Stimulated activated effector memory CD8-positive, alpha-beta T cell treated with anti-CD3 and anti-CD28 coated beads, Interleukin-12 subunit alpha, Interleukin-12 subunit beta, amount 100 ng/mL, for 72 hours (primary cell): ENCODE measurements around the gene RMND5B.
A peak's percentile ranks its signal among the peaks of the same experiment; 100 is the strongest.

Experiments used
- ATAC-seq: fragments of 150-1000 bp; cut with Tn5 transposase; 2 replicates; pipeline ENCODE4 v1.10.0; 2021
- DNase-seq, 2 donors: peaks; one replicate each; pipeline ENCODE4 v3.0.0; 2021 to 2022; ENCODE audit warnings: low spot score in 2 of 2
- H3K27ac Mint-ChIP-seq: one replicate; pipeline ENCODE4 v1.8.0; 2022; ENCODE audit warnings: mild to moderate bottlenecking, mixed read lengths
- H3K36me3 Mint-ChIP-seq: one replicate; pipeline ENCODE4 v1.8.0; 2022; ENCODE audit warnings: mild to moderate bottlenecking, mixed read lengths
- H3K4me1 Mint-ChIP-seq: one replicate; pipeline ENCODE4 v1.8.0; 2022; ENCODE audit warnings: mixed read lengths
- H3K4me3 Mint-ChIP-seq: one replicate; pipeline ENCODE4 v1.8.0; 2022; ENCODE audit warnings: mild to moderate bottlenecking, mixed read lengths
- H3K9me3 Mint-ChIP-seq: one replicate; pipeline ENCODE4 v1.8.0; 2022; ENCODE audit warnings: mixed read lengths

The RMND5B gene

DNA sequence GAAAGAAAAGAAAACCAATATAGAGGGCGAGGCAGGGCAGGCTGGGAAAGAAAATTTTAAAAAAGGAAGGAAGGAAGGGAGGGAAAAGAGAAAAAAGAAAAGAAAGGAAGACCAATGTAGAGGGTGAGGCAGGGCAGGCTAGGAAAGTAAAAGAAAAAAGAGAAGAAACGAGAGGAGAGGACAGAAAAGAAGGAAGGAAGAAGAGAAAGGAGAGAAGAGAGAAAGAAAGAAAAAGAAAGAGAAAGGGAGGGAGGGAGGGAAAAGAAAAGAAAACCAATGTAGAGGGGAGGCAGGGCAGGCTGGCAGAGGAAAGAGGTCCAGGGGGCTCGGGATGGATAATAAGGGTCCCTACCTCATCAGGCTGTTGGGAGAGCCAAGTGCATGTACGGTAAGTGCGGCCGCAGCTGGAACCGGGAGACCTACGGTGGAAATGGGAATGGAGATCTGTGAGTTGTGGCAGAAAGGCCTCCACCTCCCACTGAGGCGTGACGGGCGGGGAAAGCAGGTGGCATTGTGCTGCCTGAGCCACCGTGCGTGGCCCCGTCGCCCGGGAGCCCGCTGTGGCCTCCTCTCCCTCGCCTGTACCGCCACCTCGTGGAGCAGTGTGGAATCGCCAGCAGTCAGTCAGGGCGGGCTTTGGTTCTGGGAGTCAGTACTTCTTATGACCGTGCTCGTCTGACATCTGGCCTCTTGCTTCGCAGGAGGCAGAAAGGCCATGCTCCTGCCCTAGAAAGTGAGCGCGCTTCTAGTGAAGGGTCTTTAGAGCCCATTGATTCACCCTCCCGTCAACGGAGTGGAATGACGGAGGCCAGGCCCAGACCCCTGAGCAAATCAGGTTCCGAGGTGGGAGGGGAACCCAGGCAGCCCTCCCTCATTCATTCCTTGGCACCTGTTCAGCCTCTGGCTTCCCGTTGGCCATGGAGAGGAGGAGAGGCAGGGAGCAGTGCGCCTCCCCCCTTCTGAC is 33.2 kb downstream of the RMND5B start:
- DNase-seq (peak; percentile 98), ATAC-seq (peak; percentile 98)
- Mint-ChIP-seq H3K9me3 (no peaks in the 10 kb centered on the region), H3K4me1 (peaks cover 11% of the 10 kb centered on the region), H3K36me3 (no peaks in the 10 kb centered on the region), H3K4me3 (peak overlapping the region; percentile 39), H3K27ac (peak overlapping the region; percentile 24)

- no peaks in the 10 kb centered on the region for H3K9me3 Mint-ChIP-seq
- no peaks in the 10 kb centered on the region for H3K36me3 Mint-ChIP-seq
- no peak overlapping the region for H3K4me3 Mint-ChIP-seq
- DNase-seq: no peak
- H3K27ac Mint-ChIP-seq: no peak overlapping the region
- H3K4me1 Mint-ChIP-seq: peaks cover 11% of the 10 kb centered on the region
- no peak for ATAC-seq
These were observed 34.8 kb downstream of the RMND5B start for GRCh38 chr5:178165581-178165980.

DNA sequence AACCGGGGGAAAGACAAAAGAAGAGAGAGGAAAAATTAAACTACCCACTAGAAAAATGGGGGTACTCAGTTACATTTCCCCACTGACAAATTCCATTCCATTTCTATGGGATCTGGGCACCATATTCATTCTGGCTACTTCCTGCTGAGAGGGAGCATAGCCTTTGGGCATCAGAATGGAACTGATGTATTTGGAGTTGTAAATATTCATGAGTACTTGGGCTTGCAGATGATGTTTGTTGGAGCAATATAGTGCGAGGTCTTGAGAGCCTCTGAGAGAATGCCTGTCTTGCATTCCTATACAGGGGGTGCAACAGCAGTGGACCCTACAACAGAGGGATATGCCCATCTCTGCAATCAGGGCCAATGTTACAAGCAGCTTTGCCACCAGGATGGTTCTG is 39.6 kb downstream of the RMND5B start:
- DNase-seq (no peak), ATAC-seq (no peak)
- Mint-ChIP-seq H3K27ac (no peak overlapping the region), H3K4me3 (no peak overlapping the region), H3K4me1 (no peaks in the 10 kb centered on the region), H3K36me3 (no peaks in the 10 kb centered on the region), H3K9me3 (no peaks in the 10 kb centered on the region)

GRCh38 chr5:178174456-178174855 is 43.6 kb downstream of the RMND5B start:
- DNase-seq (no peak), ATAC-seq (no peak)
- no peaks in the 10 kb centered on the region for H3K36me3 Mint-ChIP-seq
- no peak overlapping the region for H3K27ac Mint-ChIP-seq
- no peaks in the 10 kb centered on the region for H3K9me3 Mint-ChIP-seq
- no peaks in the 10 kb centered on the region for H3K4me1 Mint-ChIP-seq
- no peak overlapping the region for H3K4me3 Mint-ChIP-seq

GRCh38 chr5:178176791-178177190 is 46.0 kb downstream of the RMND5B start:
- DNase-seq (no peak), ATAC-seq (no peak)
- Mint-ChIP-seq H3K4me1 (no peaks in the 10 kb centered on the region), H3K36me3 (no peaks in the 10 kb centered on the region), H3K9me3 (no peaks in the 10 kb centered on the region), H3K4me3 (no peak overlapping the region), H3K27ac (no peak overlapping the region)

DNA sequence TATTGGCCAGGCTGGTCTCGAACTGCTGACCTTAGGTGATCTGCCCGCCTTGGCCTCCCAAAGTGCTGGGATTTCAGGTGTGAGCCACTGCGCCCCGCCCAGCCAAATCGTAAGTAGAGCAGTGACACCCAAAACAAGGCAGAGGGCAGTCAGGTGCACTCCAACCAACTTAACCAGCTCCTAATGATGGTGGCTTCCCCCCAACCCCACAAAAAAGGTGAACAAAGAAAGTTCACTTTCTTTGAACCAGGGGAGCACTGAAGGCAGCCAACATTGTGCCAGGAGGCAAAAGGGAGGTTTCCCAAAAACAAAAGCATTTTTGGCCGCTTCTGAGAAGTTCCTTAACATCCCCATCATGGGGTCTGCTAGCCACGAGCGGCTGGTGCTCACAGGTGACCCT is 46.8 kb downstream of the RMND5B start:
- Mint-ChIP-seq H3K4me3 (no peak overlapping the region), H3K36me3 (no peaks in the 10 kb centered on the region), H3K27ac (no peak overlapping the region), H3K9me3 (no peaks in the 10 kb centered on the region), H3K4me1 (no peaks in the 10 kb centered on the region)
- DNase-seq (no peak), ATAC-seq (no peak)

GRCh38 chr5:178180141-178180863 is 49.5 kb downstream of the RMND5B start:
- no peaks in the 10 kb centered on the region for H3K4me1 Mint-ChIP-seq
- ATAC-seq (no peak), DNase-seq (no peak)
- H3K36me3 Mint-ChIP-seq: no peaks in the 10 kb centered on the region
- H3K9me3 Mint-ChIP-seq: no peaks in the 10 kb centered on the region
- no peak overlapping the region for H3K27ac Mint-ChIP-seq
- H3K4me3 Mint-ChIP-seq: no peak overlapping the region

GRCh38 chr5:178182158-178182876 is 51.5 kb downstream of the RMND5B start:
- Mint-ChIP-seq H3K36me3 (no peaks in the 10 kb centered on the region), H3K4me3 (no peak overlapping the region), H3K4me1 (no peaks in the 10 kb centered on the region), H3K27ac (no peak overlapping the region), H3K9me3 (no peaks in the 10 kb centered on the region)
- no peak for ATAC-seq
- no peak for DNase-seq

- H3K4me3 Mint-ChIP-seq: no peak overlapping the region
- no peak for DNase-seq
- H3K4me1 Mint-ChIP-seq: no peaks in the 10 kb centered on the region
- no peak overlapping the region for H3K27ac Mint-ChIP-seq
- no peaks in the 10 kb centered on the region for H3K9me3 Mint-ChIP-seq
- H3K36me3 Mint-ChIP-seq: no peaks in the 10 kb centered on the region
- no peak for ATAC-seq
These were observed 55.6 kb downstream of the RMND5B start for GRCh38 chr5:178186427-178186826.

- H3K27ac Mint-ChIP-seq: peak within 1 kb of the TSS; percentile 26
- H3K9me3 Mint-ChIP-seq: no peaks in the 10 kb centered on the region
- ATAC-seq (no peak), DNase-seq (no peak)
- H3K4me3 Mint-ChIP-seq: no peak within 1 kb of the TSS
- H3K36me3 Mint-ChIP-seq: no peaks in the 10 kb centered on the region
- H3K4me1 Mint-ChIP-seq: peaks cover under 1% of the 10 kb centered on the region
These were observed 56.2 kb downstream of the RMND5B start, which contains the start of gene GMCL2 for GRCh38 chr5:178187014-178187413. TSS of gene GMCL2 (minus strand) at chr5:178187371. CDS start at chr5:178187299, 72 bp downstream.

DNA sequence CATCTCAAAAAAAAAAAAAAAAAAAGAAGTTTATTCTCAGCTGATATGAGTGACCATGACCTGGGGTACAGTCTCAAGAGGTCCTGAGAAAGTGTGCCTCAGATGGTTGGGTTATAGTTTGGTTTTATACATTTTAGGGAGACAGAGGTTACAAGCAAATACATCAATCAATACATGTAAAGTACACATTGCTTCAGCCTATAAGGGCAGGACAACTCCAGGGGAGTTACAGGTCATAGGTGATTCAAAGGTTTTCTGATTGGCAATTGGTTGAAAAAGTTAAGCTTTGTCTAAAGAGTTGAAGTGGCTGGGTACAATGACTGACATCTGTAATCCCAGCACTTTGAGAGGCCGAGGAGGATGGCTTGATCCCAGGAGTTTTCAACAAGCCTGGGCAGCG is 58.6 kb downstream of the RMND5B start:
- Mint-ChIP-seq H3K4me3 (no peak overlapping the region), H3K36me3 (no peaks in the 10 kb centered on the region), H3K27ac (no peak overlapping the region), H3K4me1 (peaks cover 25% of the 10 kb centered on the region), H3K9me3 (no peaks in the 10 kb centered on the region)
- ATAC-seq (no peak), DNase-seq (no peak)

- no peaks in the 10 kb centered on the region for H3K9me3 Mint-ChIP-seq
- H3K4me1 Mint-ChIP-seq: peaks cover 32% of the 10 kb centered on the region
These were observed 60.8 kb downstream of the RMND5B start for GRCh38 chr5:178191661-178192060.

DNA sequence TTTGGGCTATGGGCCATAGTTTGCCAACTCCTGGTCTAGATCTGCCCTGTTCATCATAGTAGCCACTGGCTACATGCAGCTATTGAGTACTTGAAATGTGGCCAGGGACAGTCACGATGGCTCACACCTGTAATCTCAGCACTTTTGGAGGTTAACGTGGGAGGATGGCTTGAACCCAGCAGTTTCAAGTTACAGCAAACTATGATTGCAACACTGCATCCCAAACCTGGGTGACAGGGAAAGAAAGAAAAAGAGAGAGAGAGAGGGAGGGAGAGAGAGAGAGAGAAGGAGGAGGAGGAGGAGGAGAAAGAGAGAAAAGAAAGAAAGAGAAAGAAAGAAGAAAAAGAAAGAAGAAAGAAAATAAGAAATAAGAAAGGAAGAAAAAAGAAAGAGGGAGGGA is 61.4 kb downstream of the RMND5B start:
- no peak overlapping the region for H3K4me3 Mint-ChIP-seq
- peak; percentile 49 for ATAC-seq
- H3K27ac Mint-ChIP-seq: peak overlapping the region; percentile 48
- peaks cover 32% of the 10 kb centered on the region for H3K4me1 Mint-ChIP-seq
- no peaks in the 10 kb centered on the region for H3K36me3 Mint-ChIP-seq
- no peaks in the 10 kb centered on the region for H3K9me3 Mint-ChIP-seq
- no peak for DNase-seq

More at GRCh38 chr5:178191661-178192060, 60.8 kb downstream of the RMND5B start:
- ATAC-seq: no peak
- Mint-ChIP-seq H3K4me3 (no peak overlapping the region), H3K36me3 (no peaks in the 10 kb centered on the region), H3K27ac (no peak overlapping the region)
- no peak for DNase-seq

- ATAC-seq (no peak), DNase-seq (no peak)
- peaks cover 32% of the 10 kb centered on the region for H3K4me1 Mint-ChIP-seq
- H3K4me3 Mint-ChIP-seq: peak overlapping the region; percentile 50
- no peaks in the 10 kb centered on the region for H3K36me3 Mint-ChIP-seq
- no peaks in the 10 kb centered on the region for H3K9me3 Mint-ChIP-seq
- H3K27ac Mint-ChIP-seq: peak overlapping the region; percentile 48
These were observed 62.0 kb downstream of the RMND5B start for GRCh38 chr5:178192787-178193186.

GRCh38 chr5:178193251-178193809 is 62.5 kb downstream of the RMND5B start:
- peak overlapping the region; percentile 50 for H3K4me3 Mint-ChIP-seq
- peak; percentile 69 for ATAC-seq
- peaks cover 32% of the 10 kb centered on the region for H3K4me1 Mint-ChIP-seq
- DNase-seq: no peak
- peak overlapping the region; percentile 68 for H3K27ac Mint-ChIP-seq
- no peaks in the 10 kb centered on the region for H3K36me3 Mint-ChIP-seq
- H3K9me3 Mint-ChIP-seq: no peaks in the 10 kb centered on the region
